Thyroid gland (tissue), 4 donors: Measurements from ENCODE around the gene CNBD2. TPM values are rescaled to one million over a fixed set of nuclear protein-coding genes. Genes with fewer than 3 reads are reported as not detected.

Experiments used
- DNase-seq, 2 donors: peaks; one replicate each; pipeline ENCODE4 v3.0.0-alpha.2; 2019
- H3K27ac ChIP-seq, 3 donors: fragments of 200-600 bp; sonication (generic); 1 replicate in 2 of 3; 2 replicates in 1 of 3; pipeline ENCODE4 v1.5.1; 2016 to 2019; ENCODE audit warnings: mild to moderate bottlenecking in 1 of 3, moderate library complexity in 1 of 3
- H3K27me3 ChIP-seq: fragments of 200-600 bp; sonication (generic); one replicate; pipeline ENCODE4 v1.5.1; 2019
- H3K36me3 ChIP-seq, 2 donors: fragments of 200-600 bp; sonication (generic); one replicate each; pipeline ENCODE4 v1.5.1; 2016 to 2019
- H3K4me1 ChIP-seq, 2 donors: fragments of 200-600 bp; sonication (generic); one replicate each; pipeline ENCODE4 v1.5.1; 2017 to 2019
- H3K4me3 ChIP-seq, 3 donors: fragments of 200-600 bp; sonication (generic); replicated peaks in 1 of 3; 1 replicate in 2 of 3; 2 replicates in 1 of 3; pipeline ENCODE4 v1.5.1; 2016; ENCODE audit warnings: mild to moderate bottlenecking in 1 of 3
- H3K9me3 ChIP-seq: fragments of 200-600 bp; sonication (generic); one replicate; pipeline ENCODE4 v1.5.1; 2017
- CTCF ChIP-seq, 6 experiments: fragments of 200-600 bp in 3 of 6; fragments of 450-650 bp in 3 of 6; sonication (generic) in 3 of 6; IDR thresholded peaks; one replicate each; pipeline ENCODE4 v1.5.1; 2016 to 2019; ENCODE audit warnings: antibody characterized with exemption in 6 of 6, mild to moderate bottlenecking in 2 of 6, inconsistent platforms in 1 of 6, moderate library complexity in 1 of 6
- POLR2A ChIP-seq, 2 donors: fragments of 450-650 bp; IDR thresholded peaks; one replicate each; pipeline ENCODE4 v1.6.1; 2017; ENCODE audit warnings: antibody characterized with exemption in 2 of 2, mild to moderate bottlenecking in 2 of 2, moderate library complexity in 1 of 2
- WGBS, 2 donors: methylation state at CpG; one replicate each; pipeline ENCODE4 v1.1.5; 2017; 5-methylcytosine and 5-hydroxymethylcytosine counted together
- intact Hi-C: fragments of 100-400 bp; cut with DNase I; formaldehyde crosslinking; loops from one replicate; pipeline ENCODE4 v1.15.1; 2023
- total RNA-seq, 4 donors: library from RNA; depleted of rRNA; stranded (reverse); fragments of >200 nt; gene quantifications; one replicate each; pipeline ENCODE4 v1.2.3, GENCODE V29; 2016

The CNBD2 gene
- total RNA-seq, 4 donors from 2014 or later, result 3.0 to 4.5 (median 3.8) TPM

- Histone ChIP-seq H3K4me1 (peaks cover 7 to 14% of the 10 kb centered on the region in 2 donors), H3K9me3 (no peaks in the 10 kb centered on the region), H3K27me3 (no peaks in the 10 kb centered on the region), H3K36me3 (no peaks in the 10 kb centered on the region), H3K27ac (no peak overlapping the region), H3K4me3 (no peak overlapping the region)
- intact Hi-C loops, result no loop called here
- 48 to 62% methylated on average over 1 of the region's 1 CpG for WGBS, 2 donors
- no peak for TF ChIP-seq POLR2A (IDR thresholded peaks at IDR 0.05)
- TF ChIP-seq CTCF (IDR thresholded peaks at IDR 0.05), result no peak
- DNase-seq, result no peak
These were observed 93.4 kb downstream of the CNBD2 start for GRCh38 chr20:36061754-36062153.

GRCh38 chr20:36062799-36063198 lies 94.4 kb downstream of the CNBD2 start:
- Histone ChIP-seq H3K27me3 (no peaks in the 10 kb centered on the region), H3K27ac (no peak overlapping the region), H3K36me3 (no peaks in the 10 kb centered on the region), H3K4me1 (peaks cover 7 to 14% of the 10 kb centered on the region in 2 donors), H3K9me3 (no peaks in the 10 kb centered on the region), H3K4me3 (no peak overlapping the region)
- no peak for TF ChIP-seq CTCF (IDR thresholded peaks at IDR 0.05)
- no peak for TF ChIP-seq POLR2A (IDR thresholded peaks at IDR 0.05)
- no peak for DNase-seq
- 87 to 91% methylated on average over 1 of the region's 1 CpG for WGBS, 2 donors
- intact Hi-C loops, result no loop called here

GRCh38 chr20:36063916-36064657 lies 95.7 kb downstream of the CNBD2 start:
- intact Hi-C loops, result no loop called here
- Histone ChIP-seq H3K9me3 (no peaks in the 10 kb centered on the region), H3K4me1 (peaks cover 7 to 14% of the 10 kb centered on the region in 2 donors), H3K27me3 (no peaks in the 10 kb centered on the region), H3K36me3 (no peaks in the 10 kb centered on the region), H3K27ac (peak overlapping the region; percentile 84 to 96 (median 87)), H3K4me3 (peak overlapping the region; percentile 48 to 59 (median 58))
- no peak for DNase-seq
- 33 to 46% methylated on average over 14 to 18 of the region's 26 CpGs for WGBS, 2 donors
- TF ChIP-seq CTCF (IDR thresholded peaks at IDR 0.05) (no peak), POLR2A (IDR thresholded peaks at IDR 0.05) (no peak)

- no peaks in the 10 kb centered on the region for H3K27me3 ChIP-seq
- TF ChIP-seq POLR2A (IDR thresholded peaks at IDR 0.05), result peak in 1 of 2 donors; percentile 99
- TF ChIP-seq CTCF (IDR thresholded peaks at IDR 0.05), result peak in 2 of 6 experiments; percentile 10 to 34
- 0 to 8% methylated on average over 24 of the region's 61 CpGs for WGBS, 2 donors
- H3K4me3 ChIP-seq, result peak overlapping the region; percentile 49 to 59 (median 58)
- H3K27ac ChIP-seq, result peak overlapping the region; percentile 84 to 96 (median 87)
- no peaks in the 10 kb centered on the region for H3K36me3 ChIP-seq
- DNase-seq, result peak; percentile 96 to 97
- H3K9me3 ChIP-seq, result no peaks in the 10 kb centered on the region
- peaks cover 7 to 14% of the 10 kb centered on the region in 2 donors for H3K4me1 ChIP-seq
- intact Hi-C loops, result no loop called here
These were observed 96.5 kb downstream of the CNBD2 start for GRCh38 chr20:36064658-36065426.
